ENCODE data around the gene TXNDC11. TPM values are rescaled to one million over a fixed set of nuclear protein-coding genes. Genes with fewer than 3 reads are reported as not detected.

The TXNDC11 gene
- total RNA-seq, 2 experiments from 2014 or later, result 111 to 112 TPM

DNA sequence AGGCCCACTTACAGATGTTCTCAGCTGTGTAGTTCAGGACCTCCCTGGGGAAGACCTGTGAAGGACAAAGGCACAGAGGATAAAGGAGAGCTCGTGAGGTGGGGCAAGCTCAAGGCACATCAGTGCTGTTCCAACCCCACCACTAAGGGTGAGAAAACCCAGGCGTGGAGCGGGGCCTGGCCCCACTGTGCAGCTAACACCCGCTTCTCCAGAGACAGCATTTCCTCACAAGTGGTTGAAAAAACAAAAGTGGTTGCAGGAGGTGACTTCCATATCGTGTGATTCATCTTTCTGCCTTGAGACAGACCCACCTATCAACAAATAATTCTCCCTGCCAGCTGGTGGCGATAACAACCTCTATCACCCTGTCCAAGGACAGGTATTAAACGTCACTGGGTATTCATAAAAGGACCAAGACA is 44.4 kb downstream of the TXNDC11 start:
- ATAC-seq (ENCODE audit: poor library complexity) (peak; percentile 57), DNase-seq (peak in 6 of 14 experiments; percentile 10 to 59 (median 32))
- no peaks in the 10 kb centered on the region for H3K27me3 Mint-ChIP-seq
- CTCF ChIA-PET, result interaction anchor here (0.6 kb wide), 1 partner anchor 138 kb away, joined by 3 read pairs; no protein-coding TSS in a partner anchor
- peaks cover 27% of the 10 kb centered on the region for H3K4me1 ChIP-seq (ENCODE audit: insufficient read depth, low read length)
- H3K9me3 ChIP-seq (ENCODE audit: control insufficient read depth in 1 of 2, insufficient read depth in 1 of 2, low read length in 2 of 2), result no peaks in the 10 kb centered on the region
- peak overlapping the region; percentile 28 for H3K27ac Mint-ChIP-seq
- H3K27ac ChIP-seq (ENCODE audit: low read depth in 1 of 2, low read length in 2 of 2), result no peak overlapping the region
- H3K9me3 Mint-ChIP-seq, result no peaks in the 10 kb centered on the region
- H3K4me1 Mint-ChIP-seq (ENCODE audit: low read depth), result peaks cover 55% of the 10 kb centered on the region
- no peak overlapping the region for H3K4me3 ChIP-seq (ENCODE audit: low read length)
- H3K36me3 Mint-ChIP-seq (ENCODE audit: low read depth), result peaks cover 95% of the 10 kb centered on the region
- POLR2A ChIA-PET, result interaction anchor here (1.3 kb wide), 1 partner anchor 10 kb away, joined by 4 read pairs; no protein-coding TSS in a partner anchor
- peaks cover 70% of the 10 kb centered on the region for H3K36me3 ChIP-seq (ENCODE audit: insufficient read depth, low read length)
- TF ChIP-seq, protein P1, sequence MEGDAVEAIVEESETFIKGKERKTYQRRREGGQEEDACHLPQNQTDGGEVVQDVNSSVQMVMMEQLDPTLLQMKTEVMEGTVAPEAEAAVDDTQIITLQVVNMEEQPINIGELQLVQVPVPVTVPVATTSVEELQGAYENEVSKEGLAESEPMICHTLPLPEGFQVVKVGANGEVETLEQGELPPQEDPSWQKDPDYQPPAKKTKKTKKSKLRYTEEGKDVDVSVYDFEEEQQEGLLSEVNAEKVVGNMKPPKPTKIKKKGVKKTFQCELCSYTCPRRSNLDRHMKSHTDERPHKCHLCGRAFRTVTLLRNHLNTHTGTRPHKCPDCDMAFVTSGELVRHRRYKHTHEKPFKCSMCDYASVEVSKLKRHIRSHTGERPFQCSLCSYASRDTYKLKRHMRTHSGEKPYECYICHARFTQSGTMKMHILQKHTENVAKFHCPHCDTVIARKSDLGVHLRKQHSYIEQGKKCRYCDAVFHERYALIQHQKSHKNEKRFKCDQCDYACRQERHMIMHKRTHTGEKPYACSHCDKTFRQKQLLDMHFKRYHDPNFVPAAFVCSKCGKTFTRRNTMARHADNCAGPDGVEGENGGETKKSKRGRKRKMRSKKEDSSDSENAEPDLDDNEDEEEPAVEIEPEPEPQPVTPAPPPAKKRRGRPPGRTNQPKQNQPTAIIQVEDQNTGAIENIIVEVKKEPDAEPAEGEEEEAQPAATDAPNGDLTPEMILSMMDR (IDR thresholded peaks at IDR 0.05), result peak; percentile 19
- H3K27me3 ChIP-seq (ENCODE audit: control insufficient read depth in 1 of 2, insufficient read depth in 2 of 2, low read length in 2 of 2), result no peaks in the 10 kb centered on the region
- H3K4me3 Mint-ChIP-seq, result no peak overlapping the region
- intact Hi-C loops (cut with DNase I, micrococcal nuclease), result no loop called here

DNA sequence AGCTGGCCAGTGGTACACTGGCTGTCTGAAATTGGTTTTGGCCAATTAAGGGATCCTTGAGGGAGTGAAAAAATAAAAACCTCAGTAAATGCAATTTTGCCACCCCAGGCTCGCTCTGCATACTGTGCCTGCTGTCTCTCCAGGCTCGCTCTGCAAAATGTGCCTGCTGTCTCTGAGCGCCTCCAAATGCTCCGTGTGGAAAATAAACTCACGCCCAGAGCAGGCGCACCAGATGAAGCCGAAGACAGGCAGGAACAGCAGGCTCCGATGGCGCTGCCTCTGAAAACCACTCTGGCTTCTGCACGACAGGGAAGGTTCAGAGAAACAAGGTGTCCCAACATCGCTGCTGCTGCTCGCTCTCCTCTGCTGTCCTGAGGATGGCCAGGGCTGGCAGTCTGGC is 45.3 kb downstream of the TXNDC11 start:
- no peaks in the 10 kb centered on the region for H3K9me3 Mint-ChIP-seq
- H3K27me3 Mint-ChIP-seq, result no peaks in the 10 kb centered on the region
- H3K4me3 Mint-ChIP-seq, result no peak overlapping the region
- no peak for DNase-seq
- H3K36me3 Mint-ChIP-seq (ENCODE audit: low read depth), result peaks cover 97% of the 10 kb centered on the region
- peaks cover 55% of the 10 kb centered on the region for H3K4me1 Mint-ChIP-seq (ENCODE audit: low read depth)
- H3K9me3 ChIP-seq (ENCODE audit: control insufficient read depth in 1 of 2, insufficient read depth in 1 of 2, low read length in 2 of 2), result no peaks in the 10 kb centered on the region
- H3K36me3 ChIP-seq (ENCODE audit: insufficient read depth, low read length), result peaks cover 75% of the 10 kb centered on the region
- H3K27ac ChIP-seq (ENCODE audit: low read depth in 1 of 2, low read length in 2 of 2), result no peak overlapping the region
- ChIA-PET CTCF (no interaction called here), POLR2A (interaction anchor here (0.9 to 1.3 kb wide), 2 partner anchors 9 to 13 kb away, joined by 3 to 4 read pairs; no protein-coding TSS in a partner anchor)
- H3K27me3 ChIP-seq (ENCODE audit: control insufficient read depth in 1 of 2, insufficient read depth in 2 of 2, low read length in 2 of 2), result no peaks in the 10 kb centered on the region
- peaks cover 27% of the 10 kb centered on the region for H3K4me1 ChIP-seq (ENCODE audit: insufficient read depth, low read length)
- TF ChIP-seq, protein P1 (IDR thresholded peaks at IDR 0.05), result no peak
- peak overlapping the region; percentile 67 for H3K27ac Mint-ChIP-seq
- intact Hi-C loops (cut with DNase I, micrococcal nuclease), result no loop called here
- no peak for ATAC-seq (ENCODE audit: poor library complexity)
- no peak overlapping the region for H3K4me3 ChIP-seq (ENCODE audit: low read length)

DNA sequence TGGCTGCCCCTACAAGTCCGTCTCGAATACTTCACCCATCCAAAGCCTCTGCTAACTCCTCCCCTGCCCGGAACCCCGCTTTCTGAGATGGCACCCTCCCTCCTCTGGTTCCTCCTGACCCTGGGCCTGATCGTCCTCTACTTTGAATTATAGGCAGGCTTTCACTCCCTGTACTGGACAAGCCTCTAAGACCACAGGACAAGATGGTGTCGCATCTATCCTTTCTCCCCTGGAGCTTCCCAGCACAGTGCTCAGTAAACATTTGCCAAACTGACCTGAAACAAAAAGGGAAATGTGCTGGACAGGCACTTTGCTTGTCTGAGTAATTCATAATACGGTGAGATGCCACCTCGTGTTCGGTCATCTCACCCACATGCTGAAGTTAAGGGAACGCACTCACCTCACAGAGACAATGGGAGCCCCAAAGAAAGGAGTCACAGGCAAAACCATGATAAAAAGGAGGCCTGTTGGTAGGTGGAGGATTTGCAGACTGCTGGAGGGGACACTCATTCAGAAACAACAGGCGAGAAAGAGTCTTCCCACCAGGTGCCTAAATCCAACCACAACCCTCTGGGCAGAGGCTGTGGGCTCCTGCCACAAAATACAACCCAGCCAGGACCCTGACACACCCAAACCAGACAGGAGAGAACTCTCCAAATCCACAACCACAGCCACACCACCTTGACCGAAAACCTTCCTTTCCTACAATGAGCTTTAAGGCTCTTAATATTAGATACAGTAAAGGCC is 46.2 kb downstream of the TXNDC11 start:
- Histone ChIP-seq H3K36me3 (ENCODE audit: insufficient read depth, low read length) (peaks cover 83% of the 10 kb centered on the region), H3K27me3 (ENCODE audit: control insufficient read depth in 1 of 2, insufficient read depth in 2 of 2, low read length in 2 of 2) (no peaks in the 10 kb centered on the region), H3K4me1 (ENCODE audit: insufficient read depth, low read length) (peaks cover 27% of the 10 kb centered on the region), H3K4me3 (ENCODE audit: low read length) (no peak overlapping the region), H3K9me3 (ENCODE audit: control insufficient read depth in 1 of 2, insufficient read depth in 1 of 2, low read length in 2 of 2) (no peaks in the 10 kb centered on the region), H3K27ac (ENCODE audit: low read depth in 1 of 2, low read length in 2 of 2) (no peak overlapping the region)
- Mint-ChIP-seq H3K27ac (peak overlapping the region; percentile 67), H3K36me3 (ENCODE audit: low read depth) (peaks cover 98% of the 10 kb centered on the region), H3K4me1 (ENCODE audit: low read depth) (peaks cover 54% of the 10 kb centered on the region), H3K27me3 (no peaks in the 10 kb centered on the region), H3K9me3 (no peaks in the 10 kb centered on the region), H3K4me3 (no peak overlapping the region)
- no peak for DNase-seq
- POLR2A ChIA-PET, result interaction anchor here (0.9 kb wide), 1 partner anchor 14 kb away, joined by 3 read pairs; no protein-coding TSS in a partner anchor
- TF ChIP-seq, protein P1 (IDR thresholded peaks at IDR 0.05), result no peak
- CTCF ChIA-PET, result no interaction called here
- intact Hi-C loops (cut with DNase I, micrococcal nuclease), result no loop called here
- no peak for ATAC-seq (ENCODE audit: poor library complexity)
